BLaER1 (cell line): ENCODE results near the gene KCNE4.

ENCODE experiments used
- H3K27ac ChIP-seq: shearing (Covaris generic); formaldehyde crosslinking; 2 replicates; pipeline ENCODE4 v1.8.1; 2022
- H3K27me3 ChIP-seq: shearing (Covaris generic); formaldehyde crosslinking; 2 replicates; pipeline ENCODE4 v1.8.1; 2022
- H3K36me3 ChIP-seq: shearing (Covaris generic); formaldehyde crosslinking; 2 replicates; pipeline ENCODE4 v1.8.1; 2022
- H3K4me1 ChIP-seq: shearing (Covaris generic); formaldehyde crosslinking; 2 replicates; pipeline ENCODE4 v1.8.1; 2022
- H3K4me2 ChIP-seq: shearing (Covaris generic); formaldehyde crosslinking; 2 replicates; pipeline ENCODE4 v1.8.1; 2022
- H3K4me3 ChIP-seq: shearing (Covaris generic); formaldehyde crosslinking; 2 replicates; pipeline ENCODE4 v1.8.1; 2022
- H3K9ac ChIP-seq: shearing (Covaris generic); formaldehyde crosslinking; 2 replicates; pipeline ENCODE4 v1.8.1; 2022
- H3K9me3 ChIP-seq: shearing (Covaris generic); formaldehyde crosslinking; 2 replicates; pipeline ENCODE4 v1.8.1; 2022
- H4K20me1 ChIP-seq: shearing (Covaris generic); formaldehyde crosslinking; 2 replicates; pipeline ENCODE4 v1.8.1; 2022
- Cebpa-rat ChIP-seq: shearing (Covaris generic); IDR thresholded peaks from 2 replicates; pipeline ENCODE4 v1.8.1; 2022

Gene KCNE4

DNA sequence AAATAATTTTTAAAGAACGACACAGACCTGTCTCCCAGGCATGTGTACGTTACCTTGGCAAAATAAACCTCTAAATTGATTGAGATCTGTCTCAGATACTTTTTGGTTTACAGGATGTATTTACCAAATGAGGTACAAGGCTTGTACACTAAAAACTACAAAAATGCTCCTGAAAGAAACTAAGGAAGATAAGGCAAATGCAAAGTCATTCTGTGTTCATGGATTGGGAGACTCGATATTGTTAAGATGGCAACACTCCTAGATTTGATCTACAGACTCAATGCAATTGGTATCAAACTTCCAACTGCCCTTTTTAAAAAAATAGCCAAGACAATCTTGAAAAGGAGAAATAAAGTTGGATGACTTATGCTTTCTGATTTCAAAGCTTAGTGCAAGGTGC is 11.5 kb upstream of the KCNE4 start:
- Histone ChIP-seq H4K20me1 (no peaks in the 10 kb centered on the region), H3K36me3 (no peaks in the 10 kb centered on the region), H3K4me1 (peaks cover 28% of the 10 kb centered on the region), H3K27me3 (no peaks in the 10 kb centered on the region), H3K4me2 (no peak overlapping the region), H3K9ac (no peak overlapping the region), H3K4me3 (no peak overlapping the region), H3K9me3 (no peaks in the 10 kb centered on the region), H3K27ac (no peak overlapping the region)
- no peak for TF ChIP-seq Cebpa-rat

DNA sequence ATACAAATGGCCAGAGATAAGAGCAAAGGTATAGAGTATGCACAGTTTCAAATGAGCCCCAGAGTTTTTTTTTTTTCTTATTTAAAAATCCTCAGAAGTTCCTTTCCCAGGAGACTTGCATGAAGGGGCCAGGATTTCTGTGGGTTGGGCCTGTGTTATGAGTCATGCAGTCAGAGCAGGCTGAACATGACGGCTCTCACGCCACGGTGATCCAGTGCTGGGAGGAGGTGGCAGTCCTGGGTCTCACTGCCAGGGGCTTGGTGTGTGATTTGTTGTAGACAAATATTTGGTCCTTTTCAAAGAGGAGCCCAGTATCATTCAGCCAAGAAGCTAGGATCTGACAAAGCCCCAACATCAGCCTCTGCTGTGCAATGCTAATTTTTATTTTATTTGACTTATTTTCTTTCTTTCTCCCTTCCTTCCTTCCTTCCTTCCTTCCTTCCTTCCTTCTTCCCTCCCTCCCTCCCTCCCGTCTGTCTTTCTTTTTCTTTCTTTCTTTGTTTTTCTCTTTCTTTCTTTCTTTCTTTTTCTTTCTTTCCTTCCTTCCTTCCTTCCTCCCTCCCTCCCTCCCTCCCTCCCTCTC is 10.4 kb upstream of the KCNE4 start:
- H3K36me3 ChIP-seq: no peaks in the 10 kb centered on the region
- no peak overlapping the region for H3K4me3 ChIP-seq
- no peak overlapping the region for H3K9ac ChIP-seq
- peak overlapping the region; percentile 43 for H3K4me2 ChIP-seq
- H3K9me3 ChIP-seq: no peaks in the 10 kb centered on the region
- no peak for TF ChIP-seq Cebpa-rat
- H3K27me3 ChIP-seq: no peaks in the 10 kb centered on the region
- no peaks in the 10 kb centered on the region for H4K20me1 ChIP-seq
- H3K27ac ChIP-seq: no peak overlapping the region
- H3K4me1 ChIP-seq: peaks cover 28% of the 10 kb centered on the region

DNA sequence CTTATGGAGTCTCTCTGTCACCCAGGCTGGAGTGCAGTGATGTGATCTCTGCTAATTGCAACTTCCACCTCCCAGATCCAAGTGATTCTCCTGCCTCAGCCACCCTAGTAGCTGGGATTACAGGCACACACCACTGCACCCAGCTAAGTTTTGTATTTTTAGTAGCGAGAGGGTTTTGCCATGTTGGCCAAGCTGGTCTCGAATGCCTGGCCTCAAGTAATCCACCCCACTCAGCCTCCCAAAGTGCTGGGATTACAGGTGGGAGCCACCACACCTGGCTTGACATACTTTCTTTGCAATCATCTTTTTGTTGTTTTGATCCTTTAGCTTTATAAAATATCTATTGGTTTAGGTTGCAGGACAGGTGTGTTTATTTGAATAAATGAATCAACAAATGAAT is 9.7 kb upstream of the KCNE4 start:
- H4K20me1 ChIP-seq: no peaks in the 10 kb centered on the region
- H3K27me3 ChIP-seq: no peaks in the 10 kb centered on the region
- peak overlapping the region; percentile 32; the same call in 1 of the 2 replicates for H3K4me2 ChIP-seq
- H3K4me1 ChIP-seq: peaks cover 28% of the 10 kb centered on the region
- no peak for TF ChIP-seq Cebpa-rat
- no peak overlapping the region for H3K27ac ChIP-seq
- no peak overlapping the region for H3K9ac ChIP-seq
- no peaks in the 10 kb centered on the region for H3K36me3 ChIP-seq
- no peak overlapping the region for H3K4me3 ChIP-seq
- H3K9me3 ChIP-seq: no peaks in the 10 kb centered on the region

DNA sequence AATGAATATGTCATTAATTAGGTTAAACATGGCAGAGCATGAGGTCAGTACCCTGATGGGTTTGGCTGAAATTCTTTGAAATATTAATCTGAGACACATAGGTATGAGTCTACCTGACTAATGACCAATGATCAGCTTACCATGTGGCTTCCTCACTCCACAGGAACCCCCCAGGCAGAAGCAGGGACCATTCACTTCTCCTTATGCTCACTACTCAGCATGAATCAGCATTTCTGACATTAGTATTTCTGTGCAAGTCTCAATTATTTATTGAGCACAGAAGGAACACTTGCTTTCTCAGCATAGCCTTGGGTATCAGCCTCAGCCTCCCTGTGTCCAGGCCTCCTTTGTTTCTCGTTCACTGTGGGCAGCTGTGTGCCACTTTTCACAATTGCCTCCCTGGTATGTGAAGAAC is 9.3 kb upstream of the KCNE4 start:
- H4K20me1 ChIP-seq: no peaks in the 10 kb centered on the region
- peaks cover 28% of the 10 kb centered on the region for H3K4me1 ChIP-seq
- H3K27ac ChIP-seq: peak overlapping the region; percentile 23; the same call in 1 of the 2 replicates
- H3K9ac ChIP-seq: no peak overlapping the region
- no peak overlapping the region for H3K4me3 ChIP-seq
- H3K9me3 ChIP-seq: no peaks in the 10 kb centered on the region
- H3K4me2 ChIP-seq: peak overlapping the region; percentile 71
- no peak for TF ChIP-seq Cebpa-rat
- no peaks in the 10 kb centered on the region for H3K36me3 ChIP-seq
- no peaks in the 10 kb centered on the region for H3K27me3 ChIP-seq

DNA sequence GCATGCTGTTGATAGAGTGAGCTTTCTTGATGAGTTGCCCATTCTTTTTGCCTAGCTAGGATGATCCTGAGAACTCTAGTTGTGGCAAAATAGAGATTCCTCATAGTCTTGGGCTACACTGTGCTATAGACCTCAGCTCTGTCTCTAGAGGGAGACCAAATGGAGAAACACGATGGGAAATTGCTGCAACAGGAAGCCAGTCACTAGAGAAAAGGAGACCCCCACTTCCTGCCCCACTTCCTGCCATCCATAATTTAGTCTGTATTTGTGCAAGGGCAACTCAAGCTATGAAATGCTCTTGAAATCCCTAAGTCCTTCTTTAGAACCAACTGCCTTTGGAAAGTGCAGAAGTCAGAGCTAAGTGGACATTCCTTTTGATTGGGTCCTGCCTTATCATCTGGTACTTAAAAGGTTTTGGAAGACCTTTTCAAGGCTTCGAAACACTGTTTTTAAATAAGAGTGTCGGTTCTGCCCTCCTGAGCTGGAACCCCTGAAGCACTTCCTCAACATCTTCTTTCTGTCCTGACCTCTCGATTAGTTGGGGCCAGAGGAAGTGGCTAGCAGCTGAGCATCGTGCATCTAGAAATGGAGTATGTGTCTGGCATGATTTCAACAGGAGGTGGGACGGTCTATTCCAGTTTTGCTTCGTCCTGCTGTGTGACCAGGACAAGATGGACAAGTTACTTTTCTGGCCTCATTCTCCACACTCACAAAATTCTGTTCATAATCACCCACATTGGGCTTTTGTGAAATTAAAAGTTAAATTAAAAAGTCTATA is 8.6 kb upstream of the KCNE4 start:
- Histone ChIP-seq H4K20me1 (no peaks in the 10 kb centered on the region), H3K4me2 (peak overlapping the region; percentile 71), H3K9me3 (no peaks in the 10 kb centered on the region), H3K36me3 (no peaks in the 10 kb centered on the region), H3K27me3 (no peaks in the 10 kb centered on the region), H3K4me3 (no peak overlapping the region), H3K4me1 (peaks cover 28% of the 10 kb centered on the region), H3K9ac (no peak overlapping the region; the same call in 1 of the 2 replicates), H3K27ac (peak overlapping the region; percentile 23; the same call in 1 of the 2 replicates)
- no peak for TF ChIP-seq Cebpa-rat

DNA sequence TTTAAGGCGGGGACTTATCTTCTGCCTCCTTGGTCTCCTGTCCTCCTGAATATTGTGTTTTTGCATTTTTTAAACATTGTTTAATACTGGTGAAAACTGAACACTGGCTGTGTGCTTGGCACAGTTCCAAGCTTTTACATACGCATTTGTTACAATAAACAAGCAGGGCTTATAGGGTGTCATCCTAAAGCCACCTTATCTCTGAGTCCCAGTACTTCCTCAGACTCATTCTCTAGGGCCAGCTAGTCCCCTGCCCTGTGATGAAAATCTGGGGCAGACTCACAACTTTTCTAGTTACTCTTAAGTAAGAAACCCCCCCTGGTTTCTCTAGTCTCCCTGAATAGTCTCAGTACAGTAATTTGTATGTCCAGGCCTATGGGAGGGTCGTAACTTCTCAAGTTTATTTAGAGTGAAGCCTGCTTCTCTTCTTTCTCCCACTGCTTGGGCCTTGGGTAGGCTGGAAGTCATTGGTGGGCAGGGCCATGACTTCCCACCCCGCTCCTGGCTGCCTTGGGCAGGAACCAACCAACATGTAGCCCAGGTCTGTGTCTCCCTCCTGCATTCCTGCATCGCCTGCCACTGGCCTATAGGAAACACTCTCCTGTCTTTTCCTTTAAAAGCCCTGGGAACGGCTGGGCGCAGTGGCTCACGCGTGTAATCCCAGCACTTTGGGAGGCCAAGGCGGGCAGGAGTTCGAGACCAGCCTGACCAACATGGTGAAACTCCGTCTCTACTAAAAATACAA is 7.7 kb upstream of the KCNE4 start:
- Histone ChIP-seq H3K27ac (no peak overlapping the region), H4K20me1 (no peaks in the 10 kb centered on the region), H3K9ac (no peak overlapping the region), H3K27me3 (no peaks in the 10 kb centered on the region), H3K9me3 (no peaks in the 10 kb centered on the region), H3K36me3 (no peaks in the 10 kb centered on the region), H3K4me2 (0 out of 2 replicates have a peak overlapping the region, but pooled peaks have one; percentile 71), H3K4me1 (peaks cover 28% of the 10 kb centered on the region), H3K4me3 (no peak overlapping the region)
- no peak for TF ChIP-seq Cebpa-rat

DNA sequence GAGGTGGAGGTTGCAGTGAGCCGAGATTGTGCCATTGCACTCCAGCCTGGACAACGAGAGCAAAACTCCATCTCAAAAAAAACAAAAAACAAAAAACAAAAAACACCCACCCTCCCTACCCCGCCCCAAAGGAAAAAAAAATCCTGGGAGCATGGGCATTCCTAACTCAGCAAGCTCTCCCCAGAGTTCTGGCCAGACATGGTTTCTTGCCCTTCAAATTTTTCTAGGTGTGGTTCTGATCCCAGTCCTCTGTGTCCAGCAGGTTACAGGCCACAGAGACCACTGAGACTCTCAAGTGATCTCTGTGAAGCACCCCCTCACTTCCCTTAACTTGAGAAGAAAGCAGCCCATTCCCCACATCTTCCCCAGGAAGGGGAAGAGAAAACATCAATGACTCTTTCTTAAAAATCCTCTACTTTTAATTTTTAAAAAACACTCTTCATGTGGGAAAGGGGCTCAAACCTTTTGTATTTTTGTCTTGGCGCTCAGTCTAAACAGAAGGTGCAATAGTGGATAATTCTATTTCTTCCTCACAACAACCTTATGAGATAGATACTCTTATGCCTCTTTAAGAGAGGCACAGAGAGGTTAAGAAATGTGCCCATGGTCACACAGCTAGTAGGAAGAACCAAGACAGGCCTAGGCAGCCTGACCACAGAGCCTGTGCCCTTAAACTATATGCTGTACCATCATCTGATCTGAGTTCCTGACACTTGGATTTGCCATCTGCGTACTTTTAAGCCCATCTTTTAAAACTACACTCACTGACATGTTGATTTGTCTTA is 6.9 kb upstream of the KCNE4 start:
- Histone ChIP-seq H3K27me3 (no peaks in the 10 kb centered on the region), H3K27ac (no peak overlapping the region), H3K4me1 (peaks cover 28% of the 10 kb centered on the region), H3K4me2 (no peak overlapping the region), H3K9me3 (no peaks in the 10 kb centered on the region), H3K36me3 (no peaks in the 10 kb centered on the region), H3K4me3 (no peak overlapping the region), H4K20me1 (no peaks in the 10 kb centered on the region), H3K9ac (no peak overlapping the region)
- TF ChIP-seq Cebpa-rat: no peak

DNA sequence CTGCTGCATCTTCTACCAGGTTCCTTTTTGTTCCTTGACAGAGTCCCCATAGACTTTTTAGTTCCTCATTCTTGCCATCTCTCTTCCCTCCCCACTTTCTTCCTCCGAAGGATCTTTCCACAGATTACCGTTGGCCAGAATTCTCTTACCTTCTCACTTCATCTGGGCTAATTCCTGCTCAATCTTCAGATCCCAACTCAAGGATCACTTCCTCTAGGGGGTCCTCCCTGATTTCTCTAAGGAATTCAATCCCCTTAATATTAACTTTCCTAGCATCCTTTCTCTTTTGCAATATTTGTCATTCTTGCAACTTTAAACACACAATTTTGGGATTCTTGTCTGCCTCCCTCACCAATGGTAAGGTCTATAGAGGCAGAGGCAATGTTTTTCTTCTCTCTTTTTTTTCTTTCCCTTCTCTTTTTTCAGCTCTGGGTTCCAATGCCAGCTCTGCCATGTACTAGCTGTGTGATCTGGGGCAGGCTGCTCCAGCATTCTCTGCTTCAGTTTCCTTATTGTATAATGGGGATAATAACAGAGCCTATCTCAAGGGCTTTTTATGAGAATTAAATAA is 5.4 kb upstream of the KCNE4 start:
- Histone ChIP-seq H3K36me3 (no peaks in the 10 kb centered on the region), H3K9me3 (no peaks in the 10 kb centered on the region), H3K27me3 (no peaks in the 10 kb centered on the region), H3K4me1 (peaks cover 23% of the 10 kb centered on the region), H3K4me2 (no peak overlapping the region), H4K20me1 (no peaks in the 10 kb centered on the region), H3K9ac (no peak overlapping the region), H3K27ac (no peak overlapping the region), H3K4me3 (no peak overlapping the region)
- no peak for TF ChIP-seq Cebpa-rat

DNA sequence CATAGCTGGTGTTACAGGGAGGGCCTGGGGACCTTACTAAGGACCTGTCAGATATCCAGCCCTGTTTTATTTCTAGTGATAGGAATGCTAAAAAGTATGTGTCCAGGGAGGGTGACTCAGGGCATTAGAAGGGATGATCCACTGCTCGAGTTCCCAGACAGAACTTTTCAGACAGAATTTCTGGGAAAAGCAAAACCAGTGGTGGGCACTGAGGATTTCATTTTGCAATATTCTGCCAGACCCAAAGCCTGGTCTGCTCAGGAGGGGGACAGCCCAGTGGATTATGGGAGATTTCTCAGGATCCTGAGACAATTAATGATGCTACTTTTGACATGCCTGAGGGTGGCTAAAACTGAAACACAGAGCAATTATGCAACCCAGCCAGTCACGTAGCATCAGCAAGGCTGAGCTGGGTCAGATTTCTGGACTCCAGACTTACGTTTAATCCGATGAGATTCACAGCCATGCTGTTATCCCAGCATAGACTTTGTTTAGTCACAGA is 4.7 kb upstream of the KCNE4 start:
- H4K20me1 ChIP-seq: no peaks in the 10 kb centered on the region
- no peaks in the 10 kb centered on the region for H3K27me3 ChIP-seq
- H3K27ac ChIP-seq: no peak overlapping the region
- H3K36me3 ChIP-seq: no peaks in the 10 kb centered on the region
- no peak overlapping the region for H3K4me3 ChIP-seq
- no peak overlapping the region for H3K9ac ChIP-seq
- no peak overlapping the region for H3K4me2 ChIP-seq
- no peak for TF ChIP-seq Cebpa-rat
- H3K9me3 ChIP-seq: no peaks in the 10 kb centered on the region
- peaks cover 18% of the 10 kb centered on the region for H3K4me1 ChIP-seq
